Osteocyte (in vitro differentiated cells): ENCODE data around the gene TUBGCP6. TPM values are rescaled to one million over a fixed set of nuclear protein-coding genes. Genes with fewer than 3 reads are reported as not detected.
A peak's percentile ranks its signal among the peaks of the same experiment; 100 is the strongest.
"Not testable (repeated sequence)": the region's sequence is repeated elsewhere in the genome, so short reads cannot be mapped to it uniquely, and the experiment has no call there.

ENCODE experiments used
- DNase-seq: peaks from one replicate; pipeline ENCODE4 v3.0.0; 2021; ENCODE audit warnings: mixed read lengths; ENCODE audit not compliant: unreplicated experiment; ENCODE audit errors: extremely low spot score
- H3K27ac Mint-ChIP-seq: one replicate; pipeline ENCODE4 v1.8.0; 2021; ENCODE audit warnings: mild to moderate bottlenecking, mixed read lengths; ENCODE audit not compliant: unreplicated experiment
- H3K27me3 Mint-ChIP-seq: one replicate; pipeline ENCODE4 v1.8.0; 2021; ENCODE audit warnings: mixed read lengths; ENCODE audit not compliant: unreplicated experiment
- H3K36me3 Mint-ChIP-seq: one replicate; pipeline ENCODE4 v1.8.0; 2021; ENCODE audit warnings: mixed read lengths; ENCODE audit not compliant: unreplicated experiment
- H3K4me1 Mint-ChIP-seq: one replicate; pipeline ENCODE4 v1.8.0; 2021; ENCODE audit warnings: mixed read lengths; ENCODE audit not compliant: unreplicated experiment
- H3K4me3 Mint-ChIP-seq: one replicate; pipeline ENCODE4 v1.8.0; 2021; ENCODE audit warnings: mild to moderate bottlenecking, moderate library complexity, mixed read lengths; ENCODE audit not compliant: unreplicated experiment
- H3K9me3 Mint-ChIP-seq: one replicate; pipeline ENCODE4 v1.8.0; 2021; ENCODE audit warnings: mixed read lengths; ENCODE audit not compliant: unreplicated experiment
- CTCF ChIP-seq: fragments of 200-600 bp; sonication (generic); IDR thresholded peaks from 2 replicates; pipeline ENCODE4 v1.5.0; 2021; ENCODE audit warnings: antibody characterized with exemption, mild to moderate bottlenecking, moderate library complexity
- total RNA-seq: library from RNA; stranded (reverse); gene quantifications from 2 replicates; pipeline ENCODE4 v1.2.1, GENCODE V29; 2021

Gene TUBGCP6
- total RNA-seq, 1 donor from 2014 or later: 55.7 TPM

- H3K36me3 Mint-ChIP-seq: peaks cover 23% of the 10 kb centered on the region
- H3K4me1 Mint-ChIP-seq: peaks cover 7% of the 10 kb centered on the region
- TF ChIP-seq CTCF: no peak
- no peak for DNase-seq
- H3K27ac Mint-ChIP-seq: no peak overlapping the region
- no peaks in the 10 kb centered on the region for H3K9me3 Mint-ChIP-seq
- H3K27me3 Mint-ChIP-seq: no peaks in the 10 kb centered on the region
- H3K4me3 Mint-ChIP-seq: no peak overlapping the region
Measured at GRCh38 chr22:50277761-50278160, 32.9 kb upstream of the TUBGCP6 start.

- Mint-ChIP-seq H3K36me3 (peaks cover 23% of the 10 kb centered on the region), H3K4me3 (no peak overlapping the region), H3K4me1 (peaks cover 5% of the 10 kb centered on the region), H3K27me3 (no peaks in the 10 kb centered on the region), H3K9me3 (no peaks in the 10 kb centered on the region), H3K27ac (no peak overlapping the region)
- DNase-seq: no peak
- TF ChIP-seq CTCF: peak; percentile 60
Measured at GRCh38 chr22:50276143-50276542, 31.3 kb upstream of the TUBGCP6 start.

- TF ChIP-seq CTCF: no peak
- Mint-ChIP-seq H3K4me1 (peaks cover 11% of the 10 kb centered on the region), H3K4me3 (no peak overlapping the region), H3K27ac (no peak overlapping the region), H3K27me3 (no peaks in the 10 kb centered on the region), H3K36me3 (peaks cover 20% of the 10 kb centered on the region), H3K9me3 (no peaks in the 10 kb centered on the region)
- no peak for DNase-seq
Measured at GRCh38 chr22:50275181-50276055, 30.6 kb upstream of the TUBGCP6 start.

- no peak for TF ChIP-seq CTCF
- no peaks in the 10 kb centered on the region for H3K9me3 Mint-ChIP-seq
- no peak overlapping the region for H3K4me3 Mint-ChIP-seq
- DNase-seq: no peak
- H3K27me3 Mint-ChIP-seq: no peaks in the 10 kb centered on the region
- no peak overlapping the region for H3K27ac Mint-ChIP-seq
- H3K4me1 Mint-ChIP-seq: peaks cover 11% of the 10 kb centered on the region
- peaks cover 19% of the 10 kb centered on the region for H3K36me3 Mint-ChIP-seq
Measured at GRCh38 chr22:50274771-50275170, 29.9 kb upstream of the TUBGCP6 start.

GRCh38 chr22:50274311-50274710, 29.5 kb upstream of the TUBGCP6 start:
- H3K4me1 Mint-ChIP-seq: peaks cover 13% of the 10 kb centered on the region
- TF ChIP-seq CTCF: peak; percentile 55
- H3K27me3 Mint-ChIP-seq: no peaks in the 10 kb centered on the region
- no peak for DNase-seq
- peaks cover 19% of the 10 kb centered on the region for H3K36me3 Mint-ChIP-seq
- H3K9me3 Mint-ChIP-seq: no peaks in the 10 kb centered on the region
- no peak overlapping the region for H3K4me3 Mint-ChIP-seq
- peak overlapping the region; percentile 54 for H3K27ac Mint-ChIP-seq

GRCh38 chr22:50273781-50274180, 29.0 kb upstream of the TUBGCP6 start:
- DNase-seq, H3K27me3 Mint-ChIP-seq, H3K4me3 Mint-ChIP-seq, H3K9me3 Mint-ChIP-seq: not testable (repeated sequence)
- Mint-ChIP-seq H3K27ac (peak overlapping the region; percentile 54), H3K4me1 (peaks cover 15% of the 10 kb centered on the region), H3K36me3 (peaks cover 17% of the 10 kb centered on the region)

GRCh38 chr22:50273352-50273751, 28.5 kb upstream of the TUBGCP6 start:
- not testable (repeated sequence) for H3K27ac Mint-ChIP-seq, H3K4me3 Mint-ChIP-seq
- H3K4me1 Mint-ChIP-seq: peaks cover 19% of the 10 kb centered on the region

More at GRCh38 chr22:50273352-50273751, 28.5 kb upstream of the TUBGCP6 start:
- H3K9me3 Mint-ChIP-seq, H3K27me3 Mint-ChIP-seq, DNase-seq: not testable (repeated sequence)
- H3K36me3 Mint-ChIP-seq: peaks cover 17% of the 10 kb centered on the region
